Esophagus muscularis mucosa (tissue), 4 donors: ENCODE measurements around the gene MAEA. TPM values are rescaled to one million over a fixed set of nuclear protein-coding genes. Genes with fewer than 3 reads are reported as not detected.
A peak's percentile ranks its signal among the peaks of the same experiment; 100 is the strongest.
"Not testable (repeated sequence)": the region's sequence is repeated elsewhere in the genome, so short reads cannot be mapped to it uniquely, and the experiment has no call there.

Experiments used
- DNase-seq: peaks from one replicate; pipeline ENCODE4 v3.0.0-alpha.2; 2017; ENCODE audit errors: extremely low spot score
- H3K27ac ChIP-seq, 4 donors: fragments of 200-600 bp; sonication (generic); replicated peaks in 1 of 4; 1 replicate in 3 of 4; 2 replicates in 1 of 4; pipeline ENCODE4 v1.5.1; 2016 to 2019; ENCODE audit warnings: mild to moderate bottlenecking in 1 of 4
- H3K27me3 ChIP-seq, 4 donors: fragments of 200-600 bp; sonication (generic); one replicate each; pipeline versions ENCODE4 v1.5.1 to v1.6.0; 2016 to 2019
- H3K36me3 ChIP-seq, 4 donors: fragments of 200-600 bp; sonication (generic); one replicate each; pipeline ENCODE4 v1.5.1; 2016 to 2019
- H3K4me1 ChIP-seq, 4 donors: fragments of 200-600 bp; sonication (generic); one replicate each; pipeline ENCODE4 v1.5.1; 2016 to 2019
- H3K4me3 ChIP-seq, 4 donors: fragments of 200-600 bp; sonication (generic); 1 replicate in 2 of 4; 2 replicates in 2 of 4; pipeline ENCODE4 v1.5.1; 2016 to 2019; ENCODE audit warnings: mild to moderate bottlenecking in 4 of 4, moderate library complexity in 1 of 4
- H3K9me3 ChIP-seq, 4 donors: fragments of 200-600 bp; sonication (generic); 1 replicate in 3 of 4; 2 replicates in 1 of 4; pipeline ENCODE4 v1.5.1; 2016 to 2019
- CTCF ChIP-seq, 3 experiments: fragments of 200-600 bp in 2 of 3; fragments of 450-650 bp in 1 of 3; sonication (generic) in 2 of 3; IDR thresholded peaks; one replicate each; pipeline ENCODE4 v1.5.1; 2017 to 2019; ENCODE audit warnings: antibody characterized with exemption in 3 of 3, mild to moderate bottlenecking in 2 of 3, moderate library complexity in 1 of 3
- EP300 ChIP-seq: sonication (generic); formaldehyde crosslinking; IDR thresholded peaks from one replicate; pipeline ENCODE4 v1.6.1; 2017; ENCODE audit warnings: antibody characterized with exemption
- POLR2A ChIP-seq: fragments of 450-650 bp; IDR thresholded peaks from one replicate; pipeline ENCODE4 v1.6.1; 2017; ENCODE audit warnings: antibody characterized with exemption, moderate library complexity, mild to moderate bottlenecking, low read depth
- POLR2AphosphoS5 ChIP-seq, 2 donors: sonication (generic); formaldehyde crosslinking; IDR thresholded peaks; one replicate each; pipeline ENCODE4 v1.6.1; 2017; ENCODE audit warnings: antibody characterized with exemption in 2 of 2
- WGBS: methylation state at CpG from one replicate; pipeline ENCODE4 v1.1.5; 2018; 5-methylcytosine and 5-hydroxymethylcytosine counted together
- intact Hi-C: fragments of 100-400 bp; cut with DNase I; formaldehyde crosslinking; loops from one replicate; pipeline ENCODE4 v1.15.1; 2023
- total RNA-seq, 4 donors: library from RNA; depleted of rRNA; stranded (reverse); fragments of >200 nt; gene quantifications; one replicate each; pipeline versions ENCODE4 v1.1.0 to v1.2.1, GENCODE V29; 2016

Gene MAEA
- total RNA-seq, 4 donors from 2014 or later = 54.5 to 63.1 (median 59.8) TPM

DNA sequence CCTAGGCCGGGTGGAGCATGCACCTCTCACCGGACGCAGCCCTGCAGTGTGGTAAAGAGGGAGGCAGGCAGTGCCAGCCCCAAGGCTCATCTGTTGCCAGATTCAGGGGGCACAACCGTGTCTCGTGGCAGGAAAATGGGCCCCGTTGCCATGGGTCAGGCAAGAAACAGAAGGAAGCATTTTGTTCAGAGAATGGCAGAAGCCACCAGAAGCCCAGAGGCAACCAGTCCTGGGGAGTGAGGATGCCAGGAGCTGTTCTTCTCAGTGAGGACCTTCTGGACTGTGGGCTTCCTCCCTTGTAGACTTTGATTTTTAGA, 44.8 kb downstream of the MAEA start:
- peaks cover 29 to 85% (median 83%) of the 10 kb centered on the region in 4 donors for H3K36me3 ChIP-seq
- intact Hi-C loops = no loop called here
- no peak overlapping the region for H3K4me3 ChIP-seq
- no peaks in the 10 kb centered on the region for H3K9me3 ChIP-seq
- WGBS = 88% methylated on average over 6 of the region's 6 CpGs
- peaks cover 0 to 12% (median 2%) of the 10 kb centered on the region in 4 donors for H3K4me1 ChIP-seq
- TF ChIP-seq POLR2A (no peak), EP300 (no peak), CTCF (IDR thresholded peaks at IDR 0.05) (no peak), POLR2AphosphoS5 (IDR thresholded peaks at IDR 0.05) (no peak)
- no peak for DNase-seq
- no peak overlapping the region for H3K27ac ChIP-seq
- no peaks in the 10 kb centered on the region for H3K27me3 ChIP-seq

- H3K9me3 ChIP-seq, DNase-seq, H3K27me3 ChIP-seq, H3K4me1 ChIP-seq, H3K4me3 ChIP-seq, intact Hi-C loops: not testable (repeated sequence)
- peak overlapping the region in 1 of 4 donors; percentile 13 for H3K27ac ChIP-seq
- H3K36me3 ChIP-seq = peaks cover 37 to 87% (median 85%) of the 10 kb centered on the region in 4 donors
- WGBS = 73% methylated on average over 4 of the region's 4 CpGs
Observed at GRCh38 chr4:1335193-1335883, 45.6 kb downstream of the MAEA start.

DNA sequence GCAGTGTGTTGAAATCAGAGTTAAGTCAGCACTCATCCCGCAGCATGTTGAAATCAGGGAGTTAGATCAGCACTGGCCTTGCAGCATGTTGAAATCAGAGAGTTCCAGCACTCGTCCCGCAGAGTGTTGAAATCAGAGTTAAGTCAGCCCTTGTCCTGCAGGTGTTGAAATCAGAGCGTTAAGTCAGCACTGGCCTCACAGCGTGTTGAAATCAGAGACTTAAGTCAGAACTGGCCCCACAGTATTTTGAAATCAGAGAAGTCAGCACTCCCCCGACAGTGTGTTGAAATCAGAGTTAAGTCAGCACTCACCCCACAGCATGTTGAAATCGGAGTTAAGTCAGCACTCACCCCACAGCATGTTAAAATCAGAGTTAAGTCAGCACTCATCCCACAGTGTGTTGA, 46.4 kb downstream of the MAEA start:
- Histone ChIP-seq H3K27ac (no peak overlapping the region), H3K4me1 (peaks cover 0 to 6% (median 0%) of the 10 kb centered on the region in 4 donors), H3K9me3 (no peaks in the 10 kb centered on the region), H3K27me3 (no peaks in the 10 kb centered on the region), H3K4me3 (no peak overlapping the region), H3K36me3 (peaks cover 44 to 89% (median 87%) of the 10 kb centered on the region in 4 donors)
- no peak for DNase-seq
- TF ChIP-seq CTCF (IDR thresholded peaks at IDR 0.05) (no peak), POLR2A (no peak), POLR2AphosphoS5 (IDR thresholded peaks at IDR 0.05) (no peak), EP300 (no peak)
- intact Hi-C loops = no loop called here
- WGBS = 92% methylated on average over 6 of the region's 7 CpGs

DNA sequence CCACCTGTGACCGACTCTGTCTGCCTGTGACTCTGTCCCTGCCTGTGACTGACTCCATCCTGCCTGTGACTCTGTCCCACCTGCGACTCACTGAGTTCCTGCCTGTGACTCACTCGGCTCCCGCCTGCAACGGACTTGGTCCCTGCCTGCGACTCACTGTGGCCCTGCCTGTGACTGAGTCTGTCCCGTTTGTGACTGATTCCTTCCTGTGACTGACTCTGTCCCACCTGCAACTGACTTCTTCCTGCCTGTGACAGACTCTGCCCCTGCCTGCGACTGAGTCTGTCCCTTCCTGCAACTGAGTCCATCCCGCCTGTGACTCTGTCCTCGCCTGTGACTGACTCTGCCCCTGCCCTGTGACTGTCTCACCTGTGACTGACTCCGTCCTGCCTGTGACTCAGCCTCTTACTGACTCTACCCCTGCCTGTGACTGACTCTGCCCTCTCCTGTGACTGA, 47.7 kb downstream of the MAEA start:
- no peak for DNase-seq
- peaks cover 45 to 86% (median 83%) of the 10 kb centered on the region in 4 donors for H3K36me3 ChIP-seq
- no peaks in the 10 kb centered on the region for H3K4me1 ChIP-seq
- TF ChIP-seq EP300 (no peak), CTCF (IDR thresholded peaks at IDR 0.05) (no peak), POLR2AphosphoS5 (IDR thresholded peaks at IDR 0.05) (no peak), POLR2A (no peak)
- intact Hi-C loops = no loop called here
- H3K27me3 ChIP-seq = no peaks in the 10 kb centered on the region
- H3K27ac ChIP-seq = no peak overlapping the region
- no peaks in the 10 kb centered on the region for H3K9me3 ChIP-seq
- H3K4me3 ChIP-seq = no peak overlapping the region
- 91% methylated on average over 11 of the region's 11 CpGs for WGBS

- no peak for TF ChIP-seq POLR2A
- TF ChIP-seq CTCF (IDR thresholded peaks at IDR 0.05) = no peak
- TF ChIP-seq EP300 = no peak
- TF ChIP-seq POLR2AphosphoS5 (IDR thresholded peaks at IDR 0.05) = no peak
- Histone ChIP-seq H3K36me3 (peaks cover 45 to 79% (median 76%) of the 10 kb centered on the region in 4 donors), H3K4me1 (no peaks in the 10 kb centered on the region), H3K4me3 (no peak overlapping the region), H3K27me3 (no peaks in the 10 kb centered on the region), H3K27ac (no peak overlapping the region), H3K9me3 (no peaks in the 10 kb centered on the region)
- DNase-seq = no peak
- 93% methylated on average over 20 of the region's 41 CpGs for WGBS
- intact Hi-C loops = no loop called here
Observed at GRCh38 chr4:1337951-1338751, 48.5 kb downstream of the MAEA start.
